ENCODE results near the gene DPH5.

DPH5 gene

DNA sequence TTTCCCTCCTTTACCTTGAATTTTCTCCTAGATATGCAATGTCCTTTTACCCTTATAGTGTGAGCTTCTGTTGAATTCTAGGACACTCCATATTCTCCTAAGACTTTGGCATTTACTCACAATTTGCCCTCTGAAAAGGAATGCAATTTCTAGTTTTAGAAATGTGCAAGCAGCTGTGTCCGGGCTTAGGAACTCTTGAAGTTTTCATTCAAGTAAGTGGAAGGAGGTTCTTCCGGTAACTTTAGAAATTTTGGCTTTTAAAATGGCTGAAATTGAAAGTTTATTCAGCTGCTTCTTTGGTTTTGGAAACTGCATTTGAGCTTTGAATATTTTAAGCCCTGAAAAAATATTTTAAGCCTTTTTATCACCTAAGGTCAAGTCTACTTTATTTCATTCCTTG is 56.3 kb downstream of the DPH5 start:
- Histone ChIP-seq H3K36me3 (peaks cover 23% of the 10 kb centered on the region), H3K9me3 (no peaks in the 10 kb centered on the region), H3K4me3 (ENCODE audit: low read depth in 1 of 2, low read length in 1 of 2) (no peak overlapping the region), H3K4me1 (ENCODE audit: control insufficient read depth in 1 of 2, insufficient read depth in 1 of 2, low read depth in 1 of 2, low read length in 1 of 2) (no peaks in the 10 kb centered on the region), H3K27ac (no peak overlapping the region), H3K27me3 (no peaks in the 10 kb centered on the region)
- no peak for TF ChIP-seq CTCF (IDR thresholded peaks at IDR 0.05)

DNA sequence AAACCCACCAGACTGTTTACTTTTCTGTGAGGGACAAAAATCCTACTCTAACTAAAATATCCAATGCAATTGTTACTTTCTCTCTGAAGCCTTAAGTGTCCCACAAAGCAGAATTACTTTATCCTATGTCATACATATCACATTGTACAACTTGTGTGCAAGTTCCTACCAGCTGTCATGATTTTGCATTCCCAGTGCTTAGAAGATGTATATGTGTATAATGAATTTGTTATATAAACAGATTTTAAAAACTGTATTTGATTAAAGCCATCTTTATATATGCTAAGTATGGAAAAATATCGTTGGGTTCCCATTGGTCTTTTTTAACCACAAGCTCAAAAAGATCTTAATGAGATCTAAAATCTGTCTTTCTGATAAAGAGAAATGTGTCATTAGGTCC is 57.0 kb downstream of the DPH5 start:
- H3K27ac ChIP-seq = no peak overlapping the region
- H3K9me3 ChIP-seq = no peaks in the 10 kb centered on the region
- H3K4me3 ChIP-seq (ENCODE audit: low read depth in 1 of 2, low read length in 1 of 2) = no peak overlapping the region
- no peaks in the 10 kb centered on the region for H3K27me3 ChIP-seq
- no peaks in the 10 kb centered on the region for H3K4me1 ChIP-seq (ENCODE audit: control insufficient read depth in 1 of 2, insufficient read depth in 1 of 2, low read depth in 1 of 2, low read length in 1 of 2)
- no peak for TF ChIP-seq CTCF (IDR thresholded peaks at IDR 0.05)
- peaks cover 23% of the 10 kb centered on the region for H3K36me3 ChIP-seq

DNA sequence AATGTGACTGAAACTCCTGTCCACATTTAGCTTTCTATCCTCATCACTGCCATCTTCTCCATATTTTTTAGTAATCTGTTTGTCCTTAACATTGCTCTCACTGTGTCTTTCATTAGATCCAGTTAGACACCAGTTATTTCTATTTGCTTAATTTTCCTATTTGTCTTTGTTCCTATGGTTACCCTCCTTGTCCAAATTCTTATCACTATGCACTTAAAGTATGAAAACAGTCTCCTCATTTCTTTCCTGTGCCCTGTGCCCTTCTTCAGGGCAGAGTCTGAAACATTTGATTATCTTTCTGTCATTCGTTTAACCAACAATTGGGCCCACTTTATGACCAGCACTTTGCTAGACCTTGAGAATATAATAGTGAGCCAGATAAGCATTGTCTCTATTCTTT is 65.5 kb downstream of the DPH5 start:
- Histone ChIP-seq H3K9me3 (no peaks in the 10 kb centered on the region), H3K27ac (no peak overlapping the region), H3K27me3 (no peaks in the 10 kb centered on the region)

GRCh38 chr1:100959502-100960060 is 66.0 kb downstream of the DPH5 start:
- H3K4me3 ChIP-seq (ENCODE audit: low read depth in 1 of 2, low read length in 1 of 2) = no peak overlapping the region
- no peak overlapping the region for H3K27ac ChIP-seq
- no peaks in the 10 kb centered on the region for H3K36me3 ChIP-seq
- H3K4me1 ChIP-seq (ENCODE audit: control insufficient read depth in 1 of 2, insufficient read depth in 1 of 2, low read depth in 1 of 2, low read length in 1 of 2) = no peaks in the 10 kb centered on the region
- no peaks in the 10 kb centered on the region for H3K27me3 ChIP-seq
- TF ChIP-seq CTCF (IDR thresholded peaks at IDR 0.05) = no peak
- H3K9me3 ChIP-seq = no peaks in the 10 kb centered on the region

More for the DNA sequence above, 65.5 kb downstream of the DPH5 start:
- Histone ChIP-seq H3K4me1 (ENCODE audit: control insufficient read depth in 1 of 2, insufficient read depth in 1 of 2, low read depth in 1 of 2, low read length in 1 of 2) (no peaks in the 10 kb centered on the region), H3K36me3 (no peaks in the 10 kb centered on the region), H3K4me3 (ENCODE audit: low read depth in 1 of 2, low read length in 1 of 2) (no peak overlapping the region)
- TF ChIP-seq CTCF (IDR thresholded peaks at IDR 0.05) = no peak

DNA sequence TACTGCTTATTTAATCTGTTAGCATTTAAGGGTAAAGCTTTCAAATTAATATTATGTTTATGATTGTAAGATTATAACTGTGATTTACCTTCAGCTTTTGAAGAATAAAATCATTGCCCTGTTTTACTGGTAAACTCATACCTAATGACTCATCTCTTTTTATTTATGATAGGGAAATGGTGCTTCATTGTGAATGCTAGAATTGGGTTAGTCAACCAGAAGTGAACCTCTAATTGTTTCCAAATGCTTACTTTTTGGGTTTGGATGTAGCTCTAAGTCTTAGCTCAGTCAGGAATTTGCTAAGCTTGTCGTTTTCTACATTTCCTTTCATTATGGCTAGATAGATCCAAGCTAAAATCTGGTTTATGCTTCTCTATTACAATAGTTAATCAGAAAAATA is 70.3 kb downstream of the DPH5 start:
- Histone ChIP-seq H3K27ac (no peak overlapping the region), H3K9me3 (no peaks in the 10 kb centered on the region), H3K36me3 (no peaks in the 10 kb centered on the region), H3K27me3 (no peaks in the 10 kb centered on the region), H3K4me1 (ENCODE audit: control insufficient read depth in 1 of 2, insufficient read depth in 1 of 2, low read depth in 1 of 2, low read length in 1 of 2) (no peaks in the 10 kb centered on the region), H3K4me3 (ENCODE audit: low read depth in 1 of 2, low read length in 1 of 2) (no peak overlapping the region)
- TF ChIP-seq CTCF (IDR thresholded peaks at IDR 0.05) = no peak

All from neutrophil (primary cell).